Adrenal gland (tissue), 12 donors: Measurements from ENCODE around the gene SCN3B. TPM values are rescaled to one million over a fixed set of nuclear protein-coding genes. Genes with fewer than 3 reads are reported as not detected.

Source experiments
- DNase-seq, 7 donors: peaks; one replicate each; pipeline ENCODE4 v3.0.0-alpha.2; 2019 to 2020
- H3K27ac ChIP-seq, 5 donors: fragments of 200-600 bp; sonication (generic) in 4 of 5; 1 replicate in 3 of 5; 2 replicates in 2 of 5; pipeline versions ENCODE4 v1.5.1 to v1.8.0; 2016 to 2020; ENCODE audit warnings: mild to moderate bottlenecking in 1 of 5
- H3K27me3 ChIP-seq: fragments of 200-600 bp; 2 replicates; pipeline ENCODE4 v1.8.0; 2021
- H3K36me3 ChIP-seq, 2 donors: fragments of 200-600 bp; replicated peaks in 1 of 2; 1 replicate in 1 of 2; 2 replicates in 1 of 2; pipeline versions ENCODE4 v1.5.1 to v1.8.0; 2018 to 2022
- H3K4me1 ChIP-seq, 2 donors: fragments of 200-600 bp; replicated peaks in 1 of 2; 1 replicate in 1 of 2; 2 replicates in 1 of 2; pipeline versions ENCODE4 v1.5.1 to v1.8.0; 2018 to 2021
- H3K4me3 ChIP-seq, 4 donors: fragments of 200-600 bp; sonication (generic) in 3 of 4; one replicate each; pipeline ENCODE4 v1.5.1; 2016 to 2018
- H3K9me3 ChIP-seq, 3 donors: fragments of 200-600 bp; sonication (generic) in 1 of 3; replicated peaks in 1 of 3; 1 replicate in 2 of 3; 2 replicates in 1 of 3; pipeline versions ENCODE4 v1.5.1 to v1.8.0; 2016 to 2021
- CTCF ChIP-seq, 6 experiments: fragments of 450-650 bp in 4 of 6; fragments of 200-600 bp in 2 of 6; sonication (generic) in 1 of 6; IDR thresholded peaks; 1 replicate in 5 of 6; 2 replicates in 1 of 6; pipeline versions ENCODE4 v1.5.1 to v1.8.0; 2016 to 2021; ENCODE audit warnings: antibody characterized with exemption in 6 of 6, mild to moderate bottlenecking in 2 of 6, moderate library complexity in 1 of 6
- POLR2A ChIP-seq, 2 donors: fragments of 450-650 bp; IDR thresholded peaks; one replicate each; pipeline ENCODE4 v1.6.1; 2017; ENCODE audit warnings: antibody characterized with exemption in 2 of 2, mild to moderate bottlenecking in 2 of 2, moderate library complexity in 1 of 2
- WGBS, 4 donors: extraction: QIAGEN DNeasy Blood & Tissue Kit in 2 of 4; methylation state at CpG; one replicate each; pipeline versions ENCODE4 v1.1.5 to v1.1.7; 2013 to 2017; 5-methylcytosine and 5-hydroxymethylcytosine counted together
- intact Hi-C, 2 donors: fragments of 100-400 bp; cut with DNase I; formaldehyde crosslinking; loops; one replicate each; pipeline versions ENCODE4 v1.14.1 to v1.15.0; 2022 to 2023
- polyA plus RNA-seq, 3 donors: library from polyadenylated mRNA; stranded (reverse); fragments of 200-250 nt in 2 of 3; fragments of 350-450 nt in 1 of 3; fragmentation: Illumina TruSeq in 1 of 3; extraction: RNeasy Lipid Tissue Mini Kit (QIAGEN cat#74804) in 1 of 3; gene quantifications; one replicate each; pipeline ENCODE4 v1.2.3, GENCODE V29; 2013 to 2014
- total RNA-seq, 9 donors: library from RNA; depleted of rRNA in 4 of 9; stranded (reverse); fragments of >200 nt in 4 of 9; fragments of 120-200 nt in 1 of 9; fragmentation: NEBNext Ultra II Directional in 1 of 9; extraction: Animal tissue kit (Norgen Biotek cat#: 25700) in 1 of 9; gene quantifications; one replicate each; pipeline versions ENCODE4 v1.1.0 to v1.2.4, GENCODE V29; 2013 to 2023
- donor health status: healthy with polysubstance abuse.
- donor health status: Bipolar disorder and iron deficiency.
- donor health status: DM: yes; HTN: yes; CAD: no.
- donor health status: DM: no; HTN: no; CAD: no.
- donor health status: DM: no; HTN: no; CAD: no.
- donor health status: DM: yes; HTN: yes; CAD: no.

The SCN3B gene
- total and polyA plus RNA-seq, 12 donors = 0.36 to 10.5 (median 4.0) TPM; not detected in 1

- H3K36me3 ChIP-seq = no peaks in the 10 kb centered on the region
- no peaks in the 10 kb centered on the region for H3K27me3 ChIP-seq
- DNase-seq = no peak
- intact Hi-C loops = no loop called here
- no peaks in the 10 kb centered on the region for H3K9me3 ChIP-seq
- H3K4me1 ChIP-seq = no peaks in the 10 kb centered on the region
- 41 to 87% (median 66%) methylated on average over 2 of the region's 2 CpGs for WGBS, 4 donors
- no peak overlapping the region for H3K4me3 ChIP-seq
- TF ChIP-seq POLR2A (IDR thresholded peaks at IDR 0.05) = no peak
- TF ChIP-seq CTCF (IDR thresholded peaks at IDR 0.05) = no peak
- no peak overlapping the region for H3K27ac ChIP-seq
These were observed 19.9 kb upstream of the SCN3B start for GRCh38 chr11:123674297-123674696.

GRCh38 chr11:123672568-123672967 is 18.1 kb upstream of the SCN3B start:
- WGBS, 4 donors = 79 to 90% (median 86%) methylated on average over 5 of the region's 5 CpGs
- no peaks in the 10 kb centered on the region for H3K36me3 ChIP-seq
- no peak for TF ChIP-seq CTCF (IDR thresholded peaks at IDR 0.05)
- TF ChIP-seq POLR2A (IDR thresholded peaks at IDR 0.05) = no peak
- H3K27me3 ChIP-seq = no peaks in the 10 kb centered on the region
- peak in 1 of 7 donors; percentile 73 for DNase-seq
- no peak overlapping the region for H3K27ac ChIP-seq
- H3K4me3 ChIP-seq = no peak overlapping the region
- intact Hi-C loops = no loop called here
- no peaks in the 10 kb centered on the region for H3K9me3 ChIP-seq
- no peaks in the 10 kb centered on the region for H3K4me1 ChIP-seq

- H3K4me3 ChIP-seq = no peak overlapping the region
- no peaks in the 10 kb centered on the region for H3K36me3 ChIP-seq
- TF ChIP-seq CTCF (IDR thresholded peaks at IDR 0.05) (no peak), POLR2A (IDR thresholded peaks at IDR 0.05) (no peak)
- H3K4me1 ChIP-seq = no peaks in the 10 kb centered on the region
- intact Hi-C loops = no loop called here
- DNase-seq = no peak
- H3K9me3 ChIP-seq = no peaks in the 10 kb centered on the region
- 64 to 73% (median 70%) methylated on average over 9 of the region's 9 CpGs for WGBS, 4 donors
- H3K27ac ChIP-seq = no peak overlapping the region
- H3K27me3 ChIP-seq = no peaks in the 10 kb centered on the region
These were observed 17.1 kb upstream of the SCN3B start for GRCh38 chr11:123671534-123671933.

- no peak overlapping the region for H3K27ac ChIP-seq
- H3K27me3 ChIP-seq = no peaks in the 10 kb centered on the region
- H3K4me1 ChIP-seq = no peaks in the 10 kb centered on the region
- TF ChIP-seq POLR2A (IDR thresholded peaks at IDR 0.05) (no peak), CTCF (IDR thresholded peaks at IDR 0.05) (no peak)
- intact Hi-C loops = no loop called here
- H3K9me3 ChIP-seq = no peaks in the 10 kb centered on the region
- WGBS, 4 donors = 54 to 67% (median 64%) methylated on average over 1 of the region's 1 CpG
- no peak overlapping the region for H3K4me3 ChIP-seq
- no peak for DNase-seq
- H3K36me3 ChIP-seq = no peaks in the 10 kb centered on the region
These were observed 15.7 kb upstream of the SCN3B start for GRCh38 chr11:123670081-123670480.
